Activated CD8-positive, alpha-beta T cell treated with anti-CD3 and anti-CD28 coated beads for 36 hours (primary cell): ENCODE measurements around the gene BAD. TPM values are rescaled to one million over a fixed set of nuclear protein-coding genes. Genes with fewer than 3 reads are reported as not detected.
"Not testable (repeated sequence)": the region's sequence is repeated elsewhere in the genome, so short reads cannot be mapped to it uniquely, and the experiment has no call there.

Experiments used
- ATAC-seq: fragments of 200-7000 bp; cut with Tn5 transposase; one replicate; pipeline ENCODE4 v1.10.0; 2021; ENCODE audit warnings: mild to moderate bottlenecking, moderate library complexity
- CTCF ChIA-PET: fragments of 350-600 bp; sonication (Branson Sonifier 250); formaldehyde crosslinking; loops from one replicate; lab custom pipeline; 2021; ENCODE audit warnings: antibody characterized with exemption; lab: Charles Lee
- POLR2A ChIA-PET: fragments of 350-600 bp; sonication (Branson Sonifier 250); formaldehyde crosslinking; loops from one replicate; lab custom pipeline; 2021; ENCODE audit warnings: antibody characterized with exemption; lab: Charles Lee
- DNase-seq: peaks from one replicate; pipeline ENCODE4 v3.0.0-alpha.2; 2020
- H3K27ac Mint-ChIP-seq: one replicate; pipeline ENCODE4 v1.8.0; 2021; ENCODE audit warnings: mild to moderate bottlenecking, mixed read lengths
- H3K27me3 Mint-ChIP-seq: one replicate; pipeline ENCODE4 v1.8.0; 2021; ENCODE audit warnings: mixed read lengths
- H3K36me3 Mint-ChIP-seq: one replicate; pipeline ENCODE4 v1.8.0; 2021; ENCODE audit warnings: low read depth, mixed read lengths
- H3K4me1 Mint-ChIP-seq: one replicate; pipeline ENCODE4 v1.8.0; 2021; ENCODE audit warnings: low read depth, mixed read lengths
- H3K4me3 Mint-ChIP-seq: one replicate; pipeline ENCODE4 v1.8.0; 2021; ENCODE audit warnings: mild to moderate bottlenecking, moderate library complexity, mixed read lengths
- H3K9me3 Mint-ChIP-seq: one replicate; pipeline ENCODE4 v1.8.0; 2021; ENCODE audit warnings: mixed read lengths
- intact Hi-C: fragments of 100-400 bp; cut with micrococcal nuclease; formaldehyde crosslinking; loops from one replicate; pipeline ENCODE4 v1.10.0; 2022
- total RNA-seq, 2 experiments: library from RNA; stranded (reverse); gene quantifications; one replicate each; pipeline ENCODE4 v1.2.3, GENCODE V29; 2021
- TF ChIP-seq, protein P1 (sequence below): fragments of 200-600 bp; IDR thresholded peaks from one replicate; pipeline ENCODE4 v1.8.0; 2022; ENCODE audit warnings: antibody characterized with exemption, mild to moderate bottlenecking

Gene BAD
- total RNA-seq, 2 experiments from 2014 or later: 17.2 to 17.7 TPM

DNA sequence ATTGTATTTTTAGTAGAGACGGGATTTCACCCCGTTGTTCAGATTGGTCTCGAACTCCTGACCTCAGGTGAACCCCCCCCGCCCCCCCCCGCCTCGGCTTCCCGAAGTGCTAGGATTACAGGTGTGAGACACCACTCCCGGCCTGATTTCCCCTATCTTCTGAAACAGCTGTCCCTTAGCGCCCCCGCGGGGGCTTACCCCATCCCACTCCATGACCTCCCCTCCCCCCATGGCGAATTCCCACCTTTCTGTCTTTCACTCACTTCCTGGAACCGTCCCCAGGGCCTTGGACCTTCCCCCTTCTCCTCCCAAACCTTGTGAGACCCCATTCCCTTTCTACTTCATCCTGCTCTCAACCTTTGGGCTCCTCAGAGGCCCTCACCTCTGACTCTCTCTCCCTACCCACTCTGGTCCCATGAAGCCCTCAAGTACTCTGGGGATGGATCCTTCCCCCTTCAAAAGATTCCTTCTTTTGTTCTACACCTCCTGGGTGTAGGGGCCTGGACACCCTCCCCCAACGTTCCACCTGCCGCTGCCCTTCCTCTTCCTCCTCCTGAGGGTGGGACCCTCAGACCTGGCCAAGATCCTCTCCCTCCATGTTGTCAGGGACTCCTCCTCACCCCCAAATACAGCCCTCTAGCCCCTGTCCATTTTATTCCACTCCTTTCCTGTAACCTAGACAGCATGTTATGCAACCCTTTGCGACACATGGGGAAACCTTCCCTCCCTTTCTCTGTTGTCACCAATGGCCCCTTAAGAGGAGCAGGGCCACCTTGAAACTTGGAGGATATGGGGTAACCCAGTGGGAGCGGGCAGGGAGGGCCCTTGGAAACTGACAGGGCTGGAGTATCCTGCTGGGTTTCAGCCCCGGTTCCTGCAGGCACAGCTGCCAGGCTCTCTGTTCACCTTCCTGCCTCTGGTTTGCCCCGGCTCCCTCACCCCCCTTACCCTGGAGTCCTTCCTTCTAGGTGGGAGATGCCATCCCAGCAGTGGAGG, 34.6 kb upstream of the BAD start:
- ChIA-PET CTCF (interaction anchor here (1.3 to 4.6 kb wide), 6 partner anchors 8 to 115 kb away, joined by 5 to 75 read pairs (median 14); partner anchors contain the start of gene CCDC88B), POLR2A (interaction anchor here (0.6 to 4.1 kb wide), 8 partner anchors 12 to 504 kb away, joined by 3 to 35 read pairs (median 9); partner anchors contain the start of genes CCDC88B and ESRRA)
- TF ChIP-seq, protein P1, sequence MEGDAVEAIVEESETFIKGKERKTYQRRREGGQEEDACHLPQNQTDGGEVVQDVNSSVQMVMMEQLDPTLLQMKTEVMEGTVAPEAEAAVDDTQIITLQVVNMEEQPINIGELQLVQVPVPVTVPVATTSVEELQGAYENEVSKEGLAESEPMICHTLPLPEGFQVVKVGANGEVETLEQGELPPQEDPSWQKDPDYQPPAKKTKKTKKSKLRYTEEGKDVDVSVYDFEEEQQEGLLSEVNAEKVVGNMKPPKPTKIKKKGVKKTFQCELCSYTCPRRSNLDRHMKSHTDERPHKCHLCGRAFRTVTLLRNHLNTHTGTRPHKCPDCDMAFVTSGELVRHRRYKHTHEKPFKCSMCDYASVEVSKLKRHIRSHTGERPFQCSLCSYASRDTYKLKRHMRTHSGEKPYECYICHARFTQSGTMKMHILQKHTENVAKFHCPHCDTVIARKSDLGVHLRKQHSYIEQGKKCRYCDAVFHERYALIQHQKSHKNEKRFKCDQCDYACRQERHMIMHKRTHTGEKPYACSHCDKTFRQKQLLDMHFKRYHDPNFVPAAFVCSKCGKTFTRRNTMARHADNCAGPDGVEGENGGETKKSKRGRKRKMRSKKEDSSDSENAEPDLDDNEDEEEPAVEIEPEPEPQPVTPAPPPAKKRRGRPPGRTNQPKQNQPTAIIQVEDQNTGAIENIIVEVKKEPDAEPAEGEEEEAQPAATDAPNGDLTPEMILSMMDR: no peak
- H3K27ac Mint-ChIP-seq: peak overlapping the region; percentile 100
- no peaks in the 10 kb centered on the region for H3K27me3 Mint-ChIP-seq
- no peak for ATAC-seq
- no peak for DNase-seq
- peak overlapping the region; percentile 94 for H3K4me3 Mint-ChIP-seq
- H3K4me1 Mint-ChIP-seq: peaks cover 21% of the 10 kb centered on the region
- H3K9me3 Mint-ChIP-seq: no peaks in the 10 kb centered on the region
- intact Hi-C loops: no loop called here
- H3K36me3 Mint-ChIP-seq: peaks cover 48% of the 10 kb centered on the region

DNA sequence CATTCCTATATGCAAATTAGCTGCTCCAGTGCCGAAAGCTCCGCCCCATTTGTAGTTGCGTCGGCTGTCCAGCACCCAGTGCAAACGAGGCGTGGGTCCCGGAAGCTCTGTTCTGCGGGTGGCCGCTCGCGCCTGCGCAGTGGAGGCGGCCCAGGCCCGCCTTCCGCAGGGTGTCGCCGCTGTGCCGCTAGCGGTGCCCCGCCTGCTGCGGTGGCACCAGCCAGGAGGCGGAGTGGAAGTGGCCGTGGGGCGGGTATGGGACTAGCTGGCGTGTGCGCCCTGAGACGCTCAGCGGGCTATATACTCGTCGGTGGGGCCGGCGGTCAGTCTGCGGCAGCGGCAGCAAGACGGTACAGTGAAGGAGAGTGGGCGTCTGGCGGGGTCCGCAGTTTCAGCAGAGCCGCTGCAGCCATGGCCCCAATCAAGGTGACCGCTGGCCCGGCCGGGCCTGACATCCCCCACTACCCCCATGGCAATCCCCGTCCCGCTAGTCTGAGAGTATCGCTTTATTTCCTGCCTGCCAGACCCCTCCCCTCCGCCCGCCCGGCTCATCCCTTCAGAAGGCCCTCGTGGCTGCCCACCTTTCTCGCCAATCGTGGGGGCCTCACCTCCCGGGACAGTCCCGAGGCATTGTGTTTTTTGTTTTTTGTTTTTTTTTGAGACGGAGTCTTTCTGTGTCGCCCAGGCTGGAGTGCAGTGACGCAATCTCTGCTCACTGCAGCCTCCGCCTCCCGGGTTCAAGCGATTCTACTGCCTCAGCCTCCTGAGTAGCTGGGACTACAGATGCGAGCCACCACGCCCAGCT, 33.7 kb upstream of the BAD start, which contains the start of gene PRDX5:
PRDX5 (plus strand) TSS at position 161 of the 805 bp plus-strand sequence; CDS start at position 256, 95 bp downstream.
- Mint-ChIP-seq H3K27me3 (no peaks in the 10 kb centered on the region), H3K9me3 (no peaks in the 10 kb centered on the region), H3K27ac (peak within 1 kb of the TSS; percentile 100), H3K36me3 (peaks cover 48% of the 10 kb centered on the region), H3K4me3 (peak within 1 kb of the TSS; percentile 94), H3K4me1 (peaks cover 22% of the 10 kb centered on the region)
- DNase-seq (peak; percentile 93), ATAC-seq (peak; percentile 86)
- TF ChIP-seq, protein P1: peak; percentile 24
- CTCF ChIA-PET: interaction anchor here (0.7 to 4.6 kb wide), 22 partner anchors 9 to 133 kb away, joined by 3 to 75 read pairs (median 7); partner anchors contain the start of genes BAD, CATSPERZ, CCDC88B and ESRRA
- intact Hi-C loops: no loop called here
- POLR2A ChIA-PET: interaction anchor here (0.7 to 4.1 kb wide), 24 partner anchors 12 to 423 kb away, joined by 3 to 35 read pairs (median 4); partner anchors contain the start of genes BAD, CCDC88B, ESRRA and FERMT3

DNA sequence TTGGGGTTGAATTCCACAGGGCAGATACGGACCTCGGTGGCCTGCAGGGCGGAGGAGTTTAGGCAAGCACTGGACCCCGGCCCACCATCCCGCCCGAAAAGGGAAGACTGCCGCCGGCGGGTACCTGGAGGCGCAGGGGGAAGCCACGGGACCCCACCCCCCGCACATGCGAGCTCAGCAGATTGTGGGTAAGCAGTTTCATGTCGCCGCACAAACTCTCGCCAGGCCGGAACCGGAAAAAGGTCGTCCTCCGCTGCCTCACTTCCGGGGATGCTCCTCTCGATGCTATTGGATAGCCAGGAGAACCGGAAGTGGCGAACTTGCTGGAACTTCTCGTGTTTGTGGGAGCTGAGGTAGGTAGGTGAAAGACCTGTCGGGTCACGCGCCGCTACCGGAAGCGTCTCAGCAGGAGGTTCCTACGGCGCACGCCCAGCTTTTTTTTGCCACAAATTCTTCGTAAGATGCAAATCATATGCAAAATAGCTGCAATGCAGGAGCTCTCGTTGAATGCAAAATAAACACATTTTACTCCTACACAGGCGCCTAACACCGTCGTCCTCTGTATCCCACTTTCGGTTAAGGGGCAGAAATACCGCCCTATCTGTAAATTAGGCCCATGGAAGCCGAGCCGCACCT, 33.0 kb upstream of the BAD start, which contains the start of gene TRMT112:
TRMT112 (minus strand) TSS at position 235 of the 636 bp plus-strand sequence; CDS start at position 202, 33 bp downstream.
- no peaks in the 10 kb centered on the region for H3K27me3 Mint-ChIP-seq
- no peaks in the 10 kb centered on the region for H3K9me3 Mint-ChIP-seq
- TF ChIP-seq, protein P1: no peak
- peak within 1 kb of the TSS; percentile 100 for H3K27ac Mint-ChIP-seq
- POLR2A ChIA-PET: interaction anchor here (0.7 to 4.1 kb wide), 25 partner anchors 12 to 424 kb away, joined by 3 to 35 read pairs (median 4); partner anchors contain the start of genes BAD, CCDC88B, ESRRA and RPS6KA4
- peak; percentile 78 for ATAC-seq
- peaks cover 29% of the 10 kb centered on the region for H3K4me1 Mint-ChIP-seq
- CTCF ChIA-PET: interaction anchor here (0.7 to 4.6 kb wide), 23 partner anchors 9 to 132 kb away, joined by 3 to 75 read pairs (median 7); partner anchors contain the start of genes BAD, CATSPERZ, CCDC88B and ESRRA
- H3K4me3 Mint-ChIP-seq: peak within 1 kb of the TSS; percentile 94
- peaks cover 50% of the 10 kb centered on the region for H3K36me3 Mint-ChIP-seq
- peak; percentile 98 for DNase-seq
- intact Hi-C loops: no loop called here

DNA sequence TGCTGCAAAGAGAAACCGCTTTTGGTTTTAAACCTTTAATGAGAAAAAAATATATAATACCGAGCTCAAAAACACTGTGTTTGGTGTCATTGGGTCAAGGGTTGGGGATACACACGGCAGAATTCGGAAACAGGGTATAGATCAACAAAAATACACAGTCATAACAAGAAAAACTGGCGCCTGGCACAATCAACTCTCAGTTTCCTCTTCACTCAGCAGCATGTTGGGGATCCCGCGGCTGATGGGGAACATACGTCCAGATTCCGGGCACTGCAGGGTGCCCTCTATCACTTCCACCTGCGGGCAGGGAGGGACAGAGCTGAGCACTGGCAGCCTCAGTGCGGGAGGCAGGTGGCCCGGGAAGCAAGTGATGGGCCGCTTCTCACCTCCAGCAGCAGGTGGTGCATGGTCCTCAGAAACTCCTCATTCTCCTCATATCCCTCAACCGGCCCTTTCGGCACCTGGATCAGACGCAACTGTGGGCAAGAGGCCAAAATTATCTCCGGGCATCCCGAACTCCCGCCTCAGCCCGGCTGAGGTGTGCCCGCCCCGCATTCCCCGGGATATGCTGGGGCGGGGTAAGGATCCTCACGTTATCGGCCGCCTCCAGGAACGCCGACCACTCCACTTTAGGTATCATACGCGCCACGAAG, 32.3 kb upstream of the BAD start:
- no peaks in the 10 kb centered on the region for H3K9me3 Mint-ChIP-seq
- H3K4me1 Mint-ChIP-seq: peaks cover 31% of the 10 kb centered on the region
- H3K36me3 Mint-ChIP-seq: peaks cover 47% of the 10 kb centered on the region

DNA sequence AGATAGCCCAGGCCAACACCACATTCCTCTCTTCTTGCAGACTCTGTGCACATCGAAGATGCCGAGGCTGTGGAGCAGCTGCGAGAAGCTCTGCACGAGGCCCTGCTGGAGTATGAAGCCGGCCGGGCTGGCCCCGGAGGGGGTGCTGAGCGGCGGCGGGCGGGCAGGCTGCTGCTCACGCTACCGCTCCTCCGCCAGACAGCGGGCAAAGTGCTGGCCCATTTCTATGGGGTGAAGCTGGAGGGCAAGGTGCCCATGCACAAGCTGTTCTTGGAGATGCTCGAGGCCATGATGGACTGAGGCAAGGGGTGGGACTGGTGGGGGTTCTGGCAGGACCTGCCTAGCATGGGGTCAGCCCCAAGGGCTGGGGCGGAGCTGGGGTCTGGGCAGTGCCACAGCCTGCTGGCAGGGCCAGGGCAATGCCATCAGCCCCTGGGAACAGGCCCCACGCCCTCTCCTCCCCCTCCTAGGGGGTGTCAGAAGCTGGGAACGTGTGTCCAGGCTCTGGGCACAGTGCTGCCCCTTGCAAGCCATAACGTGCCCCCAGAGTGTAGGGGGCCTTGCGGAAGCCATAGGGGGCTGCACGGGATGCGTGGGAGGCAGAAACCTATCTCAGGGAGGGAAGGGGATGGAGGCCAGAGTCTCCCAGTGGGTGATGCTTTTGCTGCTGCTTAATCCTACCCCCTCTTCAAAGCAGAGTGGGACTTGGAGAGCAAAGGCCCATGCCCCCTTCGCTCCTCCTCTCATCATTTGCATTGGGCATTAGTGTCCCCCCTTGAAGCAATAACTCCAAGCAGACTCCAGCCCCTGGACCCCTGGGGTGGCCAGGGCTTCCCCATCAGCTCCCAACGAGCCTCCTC, 31.4 kb upstream of the BAD start:
- not testable (repeated sequence) for DNase-seq, ATAC-seq
- peaks cover 32% of the 10 kb centered on the region for H3K4me1 Mint-ChIP-seq

More for the DNA sequence above, 32.3 kb upstream of the BAD start:
- TF ChIP-seq, protein P1: no peak
- DNase-seq (peak; percentile 47), ATAC-seq (peak; percentile 0)
- ChIA-PET CTCF (interaction anchor here (0.8 to 4.6 kb wide), 17 partner anchors 8 to 133 kb away, joined by 3 to 75 read pairs (median 7); partner anchors contain the start of genes BAD, CATSPERZ, CCDC88B and ESRRA), POLR2A (interaction anchor here (0.6 to 4.1 kb wide), 24 partner anchors 11 to 425 kb away, joined by 3 to 35 read pairs (median 4); partner anchors contain the start of genes BAD, CCDC88B, ESRRA and RPS6KA4)
- intact Hi-C loops: no loop called here
- Mint-ChIP-seq H3K4me3 (peak overlapping the region; percentile 94), H3K27ac (peak overlapping the region; percentile 100), H3K27me3 (no peaks in the 10 kb centered on the region)

More for the DNA sequence above, 31.4 kb upstream of the BAD start:
- ChIA-PET CTCF (interaction anchor here (2.2 to 4.6 kb wide), 4 partner anchors 11 to 112 kb away, joined by 11 to 75 read pairs (median 21); partner anchors contain the start of genes ESRRA and FERMT3), POLR2A (interaction anchor here (0.6 to 4.1 kb wide), 10 partner anchors 10 to 108 kb away, joined by 3 to 35 read pairs (median 4); partner anchors contain the start of genes BAD, CCDC88B and ESRRA)
- intact Hi-C loops, H3K9me3 Mint-ChIP-seq, H3K27me3 Mint-ChIP-seq: not testable (repeated sequence)
- peak overlapping the region; percentile 100 for H3K27ac Mint-ChIP-seq
- peak overlapping the region; percentile 94 for H3K4me3 Mint-ChIP-seq
- H3K36me3 Mint-ChIP-seq: peaks cover 44% of the 10 kb centered on the region
